ENCODE data around the gene IGFBP4. TPM values are rescaled to one million over a fixed set of nuclear protein-coding genes. Genes with fewer than 3 reads are reported as not detected.

The IGFBP4 gene
- total and polyA plus RNA-seq, 2 donors (not counting 1 experiment from before 2014, with no cell fraction given): 436 to 1,130 TPM

DNA sequence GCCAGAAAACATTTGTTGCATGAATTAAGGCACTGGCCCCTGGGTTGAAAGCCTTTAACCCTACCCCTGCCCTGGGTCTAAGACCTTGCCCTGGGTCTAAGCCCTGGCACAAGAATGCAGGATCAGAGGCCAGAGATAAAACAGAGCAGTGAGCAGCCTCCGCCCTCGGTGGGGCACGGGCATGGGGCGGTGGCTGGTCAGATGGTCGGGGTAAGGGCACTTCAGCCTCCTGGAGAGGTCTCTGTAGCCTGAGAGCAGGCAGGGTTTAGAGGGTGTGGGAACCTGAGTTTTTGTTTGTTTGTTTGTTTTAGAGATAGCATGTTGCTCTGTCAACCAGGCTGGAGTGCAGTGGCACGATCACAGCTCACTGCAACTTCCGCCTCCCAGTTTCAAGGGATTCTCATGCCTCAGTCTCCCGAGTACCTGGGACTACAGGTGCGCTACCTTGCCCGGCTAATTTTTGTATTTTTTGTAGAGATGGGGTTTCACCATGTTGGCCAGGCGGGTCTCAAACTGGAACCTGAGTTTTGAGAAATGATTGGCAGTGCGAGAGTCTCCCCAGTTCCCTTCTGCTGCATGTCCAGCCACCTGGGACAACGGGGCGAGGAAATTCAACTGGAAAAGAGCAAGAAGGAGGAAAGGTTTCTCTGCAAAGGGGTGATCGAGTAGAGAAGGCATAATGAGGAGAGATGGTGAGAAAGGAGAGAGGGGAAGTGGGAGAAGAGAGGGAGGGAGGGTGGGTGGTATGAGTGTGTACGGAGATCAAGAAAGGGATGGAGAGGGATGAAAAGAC lies 30.5 kb downstream of the IGFBP4 start:
- H3K9ac ChIP-seq (ENCODE audit: insufficient read depth, low read length): no peak overlapping the region
- H3K4me1 ChIP-seq (ENCODE audit: control insufficient read depth, extremely low read depth, insufficient read depth, low read length): peaks cover 16% of the 10 kb centered on the region
- no peaks in the 10 kb centered on the region for H4K20me1 ChIP-seq (ENCODE audit: control insufficient read depth, extremely low read depth, insufficient read depth, low read length)
- no peak for DNase-seq (ENCODE audit: low read depth in 2 of 2)
- TF ChIP-seq, protein P1, sequence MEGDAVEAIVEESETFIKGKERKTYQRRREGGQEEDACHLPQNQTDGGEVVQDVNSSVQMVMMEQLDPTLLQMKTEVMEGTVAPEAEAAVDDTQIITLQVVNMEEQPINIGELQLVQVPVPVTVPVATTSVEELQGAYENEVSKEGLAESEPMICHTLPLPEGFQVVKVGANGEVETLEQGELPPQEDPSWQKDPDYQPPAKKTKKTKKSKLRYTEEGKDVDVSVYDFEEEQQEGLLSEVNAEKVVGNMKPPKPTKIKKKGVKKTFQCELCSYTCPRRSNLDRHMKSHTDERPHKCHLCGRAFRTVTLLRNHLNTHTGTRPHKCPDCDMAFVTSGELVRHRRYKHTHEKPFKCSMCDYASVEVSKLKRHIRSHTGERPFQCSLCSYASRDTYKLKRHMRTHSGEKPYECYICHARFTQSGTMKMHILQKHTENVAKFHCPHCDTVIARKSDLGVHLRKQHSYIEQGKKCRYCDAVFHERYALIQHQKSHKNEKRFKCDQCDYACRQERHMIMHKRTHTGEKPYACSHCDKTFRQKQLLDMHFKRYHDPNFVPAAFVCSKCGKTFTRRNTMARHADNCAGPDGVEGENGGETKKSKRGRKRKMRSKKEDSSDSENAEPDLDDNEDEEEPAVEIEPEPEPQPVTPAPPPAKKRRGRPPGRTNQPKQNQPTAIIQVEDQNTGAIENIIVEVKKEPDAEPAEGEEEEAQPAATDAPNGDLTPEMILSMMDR (conservative IDR thresholded peaks at IDR 0.05 in 1 of 2, IDR thresholded peaks at IDR 0.05 in 1 of 2; ENCODE audit: low read depth in 1 of 2, low read length in 2 of 2): no peak
- no peaks in the 10 kb centered on the region for H3K79me2 ChIP-seq (ENCODE audit: control insufficient read depth, insufficient read depth, low read length)
- no peak overlapping the region for H3K4me2 ChIP-seq (ENCODE audit: extremely low read depth, insufficient read depth, low read length)
- no peak overlapping the region for H2AFZ ChIP-seq (ENCODE audit: low read length)
- no peaks in the 10 kb centered on the region for H3K9me3 ChIP-seq (ENCODE audit: control insufficient read depth, insufficient read depth, low read depth, low read length)
- no peaks in the 10 kb centered on the region for H3K27me3 ChIP-seq (ENCODE audit: control insufficient read depth, insufficient read depth, low read length)
- no peak overlapping the region for H3K27ac ChIP-seq (ENCODE audit: insufficient read depth, low read length)
- no peaks in the 10 kb centered on the region for H3K36me3 ChIP-seq (ENCODE audit: control insufficient read depth, insufficient read depth, low read length)
- no peak overlapping the region for H3K4me3 ChIP-seq (replicated peaks in 1 of 4; ENCODE audit: control extremely low read depth in 1 of 4, insufficient read depth in 1 of 4, low read depth in 3 of 4, low read length in 4 of 4)

DNA sequence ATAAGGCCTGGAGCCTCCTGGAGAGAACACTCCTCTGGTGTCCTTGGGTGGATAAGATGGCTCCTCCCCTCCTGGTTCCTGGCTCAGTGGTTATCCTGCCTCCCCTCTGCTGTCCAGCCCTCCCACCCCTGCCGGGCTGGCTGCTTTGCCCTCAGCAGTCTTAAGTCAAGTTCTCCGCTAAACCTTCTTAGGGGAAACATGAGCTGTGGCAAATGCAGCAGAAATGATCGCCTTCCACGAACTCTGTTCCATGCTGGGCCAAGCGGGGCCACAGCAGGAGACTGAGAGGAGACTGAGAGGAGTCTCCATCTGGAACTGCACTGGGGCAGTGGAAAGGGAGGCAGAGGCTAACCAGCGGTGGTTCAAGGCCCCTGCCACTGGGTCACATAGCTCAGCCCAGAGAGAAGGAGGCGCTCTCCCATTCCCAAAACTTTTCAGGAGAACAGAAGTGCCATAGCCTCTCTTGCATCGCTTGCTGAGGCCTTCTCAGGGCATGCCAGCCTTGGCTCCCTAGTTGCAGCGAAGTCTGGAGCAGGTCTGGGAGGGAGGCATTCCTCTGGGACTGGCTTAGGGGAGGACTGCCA lies 31.3 kb downstream of the IGFBP4 start:
- Histone ChIP-seq H3K4me1 (ENCODE audit: control insufficient read depth, extremely low read depth, insufficient read depth, low read length) (peaks cover 16% of the 10 kb centered on the region), H4K20me1 (ENCODE audit: control insufficient read depth, extremely low read depth, insufficient read depth, low read length) (no peaks in the 10 kb centered on the region), H3K4me3 (replicated peaks in 1 of 4; ENCODE audit: control extremely low read depth in 1 of 4, insufficient read depth in 1 of 4, low read depth in 3 of 4, low read length in 4 of 4) (no peak overlapping the region), H3K79me2 (ENCODE audit: control insufficient read depth, insufficient read depth, low read length) (no peaks in the 10 kb centered on the region), H3K9ac (ENCODE audit: insufficient read depth, low read length) (no peak overlapping the region), H2AFZ (ENCODE audit: low read length) (no peak overlapping the region), H3K36me3 (ENCODE audit: control insufficient read depth, insufficient read depth, low read length) (no peaks in the 10 kb centered on the region), H3K27ac (ENCODE audit: insufficient read depth, low read length) (no peak overlapping the region), H3K27me3 (ENCODE audit: control insufficient read depth, insufficient read depth, low read length) (no peaks in the 10 kb centered on the region), H3K9me3 (ENCODE audit: control insufficient read depth, insufficient read depth, low read depth, low read length) (no peaks in the 10 kb centered on the region), H3K4me2 (ENCODE audit: extremely low read depth, insufficient read depth, low read length) (no peak overlapping the region)
- TF ChIP-seq, protein P1 (conservative IDR thresholded peaks at IDR 0.05 in 1 of 2, IDR thresholded peaks at IDR 0.05 in 1 of 2; ENCODE audit: low read depth in 1 of 2, low read length in 2 of 2): no peak
- TF ChIP-seq EZH2 (IDR thresholded peaks at IDR 0.05; ENCODE audit: low read length, missing control alignments): no peak
- no peak for DNase-seq (ENCODE audit: low read depth in 2 of 2)

GRCh38 chr17:40475234-40475908 lies 32.1 kb downstream of the IGFBP4 start:
- no peaks in the 10 kb centered on the region for H3K27me3 ChIP-seq (ENCODE audit: control insufficient read depth, insufficient read depth, low read length)
- no peaks in the 10 kb centered on the region for H3K36me3 ChIP-seq (ENCODE audit: control insufficient read depth, insufficient read depth, low read length)
- H3K4me1 ChIP-seq (ENCODE audit: control insufficient read depth, extremely low read depth, insufficient read depth, low read length): peaks cover 16% of the 10 kb centered on the region
- H3K4me2 ChIP-seq (ENCODE audit: extremely low read depth, insufficient read depth, low read length): no peak overlapping the region
- H2AFZ ChIP-seq (ENCODE audit: low read length): peak overlapping the region; percentile 27
- H3K27ac ChIP-seq (ENCODE audit: insufficient read depth, low read length): no peak overlapping the region
- H4K20me1 ChIP-seq (ENCODE audit: control insufficient read depth, extremely low read depth, insufficient read depth, low read length): no peaks in the 10 kb centered on the region
- no peak for TF ChIP-seq EZH2 (IDR thresholded peaks at IDR 0.05; ENCODE audit: low read length, missing control alignments)
- TF ChIP-seq, protein P1 (conservative IDR thresholded peaks at IDR 0.05 in 1 of 2, IDR thresholded peaks at IDR 0.05 in 1 of 2; ENCODE audit: low read depth in 1 of 2, low read length in 2 of 2): no peak
- H3K9ac ChIP-seq (ENCODE audit: insufficient read depth, low read length): peak overlapping the region; percentile 23
- no peak for DNase-seq (ENCODE audit: low read depth in 2 of 2)
- H3K4me3 ChIP-seq (replicated peaks in 1 of 4; ENCODE audit: control extremely low read depth in 1 of 4, insufficient read depth in 1 of 4, low read depth in 3 of 4, low read length in 4 of 4): no peak overlapping the region
- no peaks in the 10 kb centered on the region for H3K79me2 ChIP-seq (ENCODE audit: control insufficient read depth, insufficient read depth, low read length)
- H3K9me3 ChIP-seq (ENCODE audit: control insufficient read depth, insufficient read depth, low read depth, low read length): no peaks in the 10 kb centered on the region
